Activated effector memory CD4-positive, alpha-beta T cell treated with Interleukin-2 at 50 U/mL for 16 hours (primary cell): ENCODE data around the gene ARHGAP6.
"Not testable (repeated sequence)": the region's sequence is repeated elsewhere in the genome, so short reads cannot be mapped to it uniquely, and the experiment has no call there.

Experiments
- DNase-seq: peaks from one replicate; pipeline ENCODE4 v3.0.0-alpha.2; 2020

ARHGAP6 gene

DNA sequence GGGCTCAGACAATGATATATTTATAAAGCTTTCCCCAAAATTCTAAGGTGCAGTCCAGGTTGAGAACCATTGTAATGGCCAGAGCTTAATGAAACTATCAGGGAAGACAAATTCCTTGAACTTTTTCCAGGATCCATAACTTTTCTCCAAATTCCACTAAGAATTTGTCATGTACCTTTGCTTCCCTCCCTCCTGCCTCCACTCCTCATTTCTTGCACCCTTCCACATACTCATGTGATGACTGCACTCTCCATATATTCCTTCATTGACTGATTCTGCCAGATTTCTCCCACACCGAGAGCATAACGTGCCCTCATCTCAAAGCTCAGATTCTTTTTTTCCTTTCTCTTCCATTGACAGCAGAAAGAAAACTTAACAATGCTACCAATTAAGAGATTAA is 393.4 kb downstream of the ARHGAP6 start:
- no peak for DNase-seq

- DNase-seq, result no peak
Measured at GRCh38 chrX:11269996-11270395, 395.7 kb downstream of the ARHGAP6 start.

DNA sequence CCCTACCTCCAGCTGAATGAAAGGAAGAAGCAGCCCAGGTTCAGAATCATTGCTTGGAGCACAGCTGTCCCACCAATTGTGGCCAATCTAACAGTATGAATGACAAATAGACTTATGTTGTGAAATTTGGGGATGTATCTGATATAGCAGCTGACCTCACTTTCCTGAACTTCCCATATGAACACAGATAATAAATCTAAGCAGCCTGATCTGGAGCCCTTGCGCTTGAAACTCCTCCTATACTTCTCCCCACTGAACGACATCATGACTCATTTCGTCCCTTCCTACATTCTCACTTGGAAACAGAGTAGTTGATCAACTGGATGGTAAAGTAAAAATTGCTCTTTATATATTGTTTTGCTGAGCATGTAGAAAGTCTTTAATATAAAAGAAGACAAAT is 396.7 kb downstream of the ARHGAP6 start:
- no peak for DNase-seq

- no peak for DNase-seq
Measured at GRCh38 chrX:11267425-11267824, 398.3 kb downstream of the ARHGAP6 start.

DNA sequence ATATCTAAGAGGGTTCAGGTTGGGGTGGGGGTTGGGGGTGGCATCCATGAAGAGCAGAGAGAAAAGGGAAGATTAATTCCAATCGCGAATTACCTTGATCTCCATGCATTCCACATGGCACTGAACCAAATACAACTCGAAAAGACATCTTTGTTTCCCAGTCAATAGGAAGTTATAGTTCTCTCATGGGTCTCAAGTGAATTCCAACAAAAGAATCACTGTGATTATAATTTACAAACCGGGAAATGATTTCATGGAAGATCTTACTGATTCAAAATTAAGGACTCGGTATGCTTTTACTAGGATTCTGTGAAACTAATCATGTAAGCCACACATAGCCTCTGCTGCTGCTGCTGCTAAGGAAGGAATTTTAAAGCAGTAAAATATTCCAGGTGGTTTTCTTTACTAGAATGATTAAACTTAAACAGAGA is 399.1 kb downstream of the ARHGAP6 start:
- DNase-seq, result no peak

DNA sequence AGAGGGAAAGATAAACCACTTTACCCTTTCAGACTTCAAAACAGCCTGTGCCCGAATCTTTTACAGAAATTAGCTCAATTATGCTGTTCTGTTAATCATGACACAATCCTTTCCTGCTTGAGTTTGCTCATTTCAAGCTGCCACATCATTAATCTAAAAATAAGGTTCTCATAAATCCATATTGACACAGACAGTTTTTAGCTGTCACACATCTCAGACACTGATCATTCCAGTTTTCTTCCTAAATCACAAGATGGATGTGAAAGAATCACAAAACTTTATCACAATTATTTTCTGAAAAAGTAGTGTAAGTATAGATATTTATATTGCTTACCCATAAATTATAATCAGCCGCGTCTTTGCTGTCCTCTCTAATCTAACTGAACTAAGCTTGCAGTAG is 400.4 kb downstream of the ARHGAP6 start:
- DNase-seq, result no peak

GRCh38 chrX:11264925-11265324 is 400.8 kb downstream of the ARHGAP6 start:
- no peak for DNase-seq

DNA sequence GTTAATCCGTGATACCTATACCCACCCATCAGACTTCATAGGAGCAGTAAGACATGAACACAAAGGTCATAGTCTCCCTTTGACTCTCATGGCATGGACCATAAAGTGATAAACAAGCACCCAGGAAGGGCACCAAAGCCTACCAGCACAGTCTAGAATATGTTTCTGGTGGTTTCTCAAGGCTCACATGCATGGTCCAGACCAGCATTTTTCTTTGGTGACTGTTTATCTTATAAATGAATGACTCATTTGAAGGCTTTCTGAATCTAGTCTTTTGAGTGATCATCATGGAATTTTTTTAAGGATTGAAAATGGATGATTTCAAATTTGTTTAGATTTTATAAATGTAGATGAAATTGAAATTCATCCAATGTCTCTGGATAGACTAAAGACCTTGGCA is 404.5 kb downstream of the ARHGAP6 start:
- DNase-seq, result no peak

DNA sequence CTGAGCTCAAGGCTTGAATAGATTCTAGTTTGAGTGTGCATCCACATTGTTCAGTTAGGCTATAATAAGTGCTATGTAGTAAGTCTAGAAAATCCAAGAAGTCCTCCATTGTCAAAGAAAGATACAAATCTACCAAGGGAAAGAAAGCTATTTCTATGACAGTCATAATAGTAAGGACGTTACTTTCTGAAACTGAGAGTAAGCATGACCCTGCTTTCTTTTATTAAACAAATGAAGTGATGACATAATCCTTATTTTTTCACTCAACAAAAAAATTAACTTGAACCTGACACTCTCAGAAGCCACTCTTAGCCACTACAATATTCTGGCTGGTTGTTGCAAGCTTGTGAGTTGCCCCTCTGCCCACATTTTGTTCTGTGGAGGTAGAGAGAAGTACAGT is 406.3 kb downstream of the ARHGAP6 start:
- DNase-seq, result no peak

- DNase-seq, result no peak
Measured at GRCh38 chrX:11257711-11258110, 408.0 kb downstream of the ARHGAP6 start.

- no peak for DNase-seq
Measured at GRCh38 chrX:11257290-11257689, 408.4 kb downstream of the ARHGAP6 start.

DNA sequence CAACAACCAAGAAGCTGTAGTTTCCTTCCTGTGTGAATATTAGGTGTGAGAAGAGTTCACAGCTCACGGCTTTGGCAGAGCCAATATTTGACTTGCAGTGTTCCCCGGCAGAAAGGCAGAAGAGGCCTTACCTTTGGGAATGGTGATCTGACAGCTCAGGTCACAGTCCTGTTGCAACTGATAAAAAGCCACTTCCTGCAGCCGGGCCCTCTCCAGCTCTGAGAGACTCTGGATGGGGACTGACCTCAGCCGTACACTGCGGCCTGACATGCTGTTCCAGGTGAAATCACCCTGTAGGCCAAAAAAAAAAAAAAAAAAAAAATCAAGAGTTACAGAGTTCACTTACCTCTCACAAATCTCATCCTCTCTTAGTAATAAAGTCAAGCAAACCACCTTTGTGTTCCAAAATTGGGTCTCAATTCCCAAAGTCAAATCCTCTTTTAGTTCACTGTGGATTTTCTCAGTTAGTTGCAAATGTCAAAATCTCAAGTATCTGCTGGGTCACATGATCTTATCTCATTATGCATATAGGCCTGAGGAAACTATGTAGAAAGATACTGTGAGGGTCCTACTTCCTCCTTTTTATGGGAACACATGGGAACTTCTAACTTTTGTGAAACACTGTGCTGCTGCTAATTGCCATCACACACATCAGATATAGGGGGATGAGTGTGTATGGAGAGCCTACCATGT is 411.2 kb downstream of the ARHGAP6 start:
- DNase-seq, result no peak

DNA sequence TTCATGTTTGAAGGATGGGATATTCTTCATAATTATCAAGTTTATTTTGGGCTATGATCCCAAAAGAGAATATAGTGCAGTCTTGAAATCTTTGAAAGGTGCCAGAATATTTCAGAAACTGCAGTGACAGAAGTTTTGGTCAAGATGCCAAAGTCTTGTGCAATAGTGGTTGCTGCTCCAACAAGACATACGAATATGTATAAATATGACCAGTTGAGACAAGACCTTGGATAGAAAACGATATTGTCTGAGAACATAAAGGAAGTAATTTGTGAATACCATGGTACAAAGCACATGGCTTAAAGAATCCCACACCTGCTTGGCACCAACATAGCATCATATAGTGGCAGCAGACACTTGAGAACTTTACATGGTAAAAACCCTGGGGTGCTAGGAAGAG is 421.1 kb downstream of the ARHGAP6 start:
- no peak for DNase-seq

DNA sequence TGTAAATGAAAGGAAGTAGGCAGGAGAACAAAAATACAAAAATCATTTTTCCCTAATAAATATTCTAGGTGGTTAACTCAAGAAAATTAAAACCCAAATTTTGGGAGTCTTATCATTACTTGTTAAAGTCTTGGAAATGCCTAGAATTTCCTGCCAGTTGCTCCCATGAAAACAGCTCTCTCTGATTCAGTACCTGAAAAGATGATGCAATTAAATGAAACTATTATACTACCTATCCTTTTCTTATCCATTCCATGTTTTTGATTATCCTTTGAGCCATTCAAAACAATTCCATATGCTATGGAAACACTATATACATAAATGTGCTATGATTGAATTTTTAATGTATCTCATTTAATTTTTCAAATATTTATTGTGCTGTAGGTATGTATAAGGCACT is 423.0 kb downstream of the ARHGAP6 start:
- DNase-seq, result no peak

- DNase-seq, result no peak
Measured at GRCh38 chrX:11241720-11242119, 424.0 kb downstream of the ARHGAP6 start.

GRCh38 chrX:11239230-11239629 is 426.5 kb downstream of the ARHGAP6 start:
- DNase-seq, result no peak

DNA sequence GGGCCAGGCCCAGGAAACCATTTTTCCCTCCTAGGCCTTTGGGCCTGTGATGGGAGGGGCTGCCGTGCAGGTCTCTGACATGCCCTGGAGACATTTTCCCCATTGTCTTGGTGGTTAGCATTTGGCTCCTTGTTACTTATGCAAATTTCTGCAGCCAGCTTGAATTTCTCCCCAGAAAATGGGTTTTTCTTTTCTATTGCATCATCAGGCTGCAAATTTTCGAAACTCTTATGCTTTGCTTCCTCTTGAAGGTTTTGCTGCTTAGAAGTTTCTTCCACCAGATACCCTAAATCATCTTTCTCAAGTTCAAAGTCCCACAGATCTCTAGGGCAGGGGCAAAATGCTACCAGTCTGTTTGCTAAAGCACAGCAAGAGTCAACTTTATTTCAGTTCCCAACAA is 430.3 kb downstream of the ARHGAP6 start:
- DNase-seq, result not testable (repeated sequence)

- DNase-seq, result no peak
Measured at GRCh38 chrX:11215191-11215921, 450.4 kb downstream of the ARHGAP6 start.

DNA sequence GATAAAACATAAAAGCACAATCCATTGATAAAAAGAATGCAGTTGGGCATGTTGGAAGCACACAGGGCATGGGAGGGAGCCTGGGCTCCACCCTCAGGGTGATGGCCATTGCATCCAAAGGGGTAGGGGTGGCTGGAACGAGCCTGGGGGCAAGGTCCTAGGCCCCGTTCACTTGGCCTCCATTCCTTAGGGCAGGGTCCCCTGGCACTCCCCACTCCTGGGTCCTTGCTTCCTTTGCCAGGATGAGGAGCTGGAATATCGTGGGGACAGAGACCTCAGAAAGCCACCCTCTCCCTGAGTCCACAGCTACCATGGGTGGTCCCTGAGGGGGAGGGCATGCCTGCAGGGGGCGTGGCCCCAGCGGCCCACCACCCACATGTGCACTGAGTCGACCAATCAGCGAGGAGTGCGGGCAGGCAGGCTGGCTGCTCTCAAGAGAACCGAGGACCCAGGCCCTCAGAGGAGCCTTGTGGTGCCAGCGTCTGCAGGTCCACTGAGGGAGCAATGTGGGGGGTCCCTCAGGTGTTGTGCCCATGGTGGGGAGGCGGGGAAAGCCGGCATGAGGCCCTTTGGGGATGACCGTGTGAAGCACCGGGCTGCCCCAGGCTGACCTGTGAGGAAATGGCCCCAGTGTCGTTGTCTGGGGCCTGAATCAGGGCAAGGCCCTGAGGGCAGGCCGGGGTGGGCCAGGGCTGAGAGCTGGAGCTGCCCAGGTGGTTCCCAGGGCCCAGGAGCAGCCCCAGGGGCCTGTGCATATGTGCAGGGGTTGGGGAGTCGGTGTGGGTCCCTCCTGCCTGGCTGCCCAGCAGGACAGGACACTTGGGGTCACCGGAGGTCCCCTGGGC is 451.2 kb downstream of the ARHGAP6 start:
- no peak for DNase-seq

GRCh38 chrX:11212741-11213140 is 453.0 kb downstream of the ARHGAP6 start:
- DNase-seq, result no peak

DNA sequence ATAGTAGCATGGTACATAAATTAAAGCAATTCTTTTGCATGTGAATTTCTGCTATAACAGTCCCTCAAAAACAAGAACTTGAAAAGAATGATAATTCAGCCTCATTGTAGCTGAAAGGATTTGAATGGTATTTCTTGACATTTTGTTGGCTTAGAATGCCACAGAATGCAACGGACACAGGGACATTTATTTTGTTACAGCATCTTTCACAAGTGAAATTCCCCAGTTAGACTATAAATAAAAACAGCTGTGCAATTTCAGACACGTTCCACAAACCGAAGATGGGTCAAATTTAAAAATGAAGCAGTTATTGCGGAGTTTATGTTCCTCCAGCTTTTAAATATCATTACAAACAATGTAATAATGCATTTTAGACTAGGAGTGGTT is 455.3 kb downstream of the ARHGAP6 start:
- no peak for DNase-seq

GRCh38 chrX:11209798-11210414 is 455.8 kb downstream of the ARHGAP6 start:
- DNase-seq, result no peak

DNA sequence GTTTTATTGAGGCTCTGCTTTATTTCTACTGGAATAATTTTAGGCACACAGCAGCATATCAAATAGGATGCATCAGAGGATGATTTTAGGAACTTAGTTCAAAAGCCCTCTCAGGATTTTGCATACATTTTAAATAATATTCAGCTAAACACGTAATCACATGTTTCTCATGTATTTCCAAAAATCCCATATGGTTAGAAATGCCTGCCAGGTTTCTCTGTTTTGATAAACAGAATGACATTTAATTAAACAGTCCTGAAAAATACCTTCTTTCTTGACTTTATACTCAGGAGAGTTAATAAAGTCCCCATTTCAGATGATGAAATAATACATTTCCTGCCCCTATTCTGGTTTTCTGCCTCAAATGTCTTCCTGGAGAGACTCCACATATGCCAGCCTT is 459.0 kb downstream of the ARHGAP6 start:
- DNase-seq, result no peak
